CD4-positive, CD25-positive, alpha-beta regulatory T cell (primary cell): Measurements from ENCODE around the gene TMEM87A. TPM values are rescaled to one million over a fixed set of nuclear protein-coding genes. Genes with fewer than 3 reads are reported as not detected.

Source experiments
- ATAC-seq, 2 donors: fragments of 150-1000 bp; cut with Tn5 transposase; one replicate each; pipeline ENCODE4 v1.10.0; 2021; ENCODE audit warnings: low read depth in 2 of 2, moderate number of reproducible peaks in 2 of 2, moderate library complexity in 1 of 2
- DNase-seq, 3 donors: peaks; one replicate each; pipeline versions ENCODE4 v3.0.0 to v3.0.0-alpha.2; 2012 to 2022; ENCODE audit warnings: mixed read lengths in 1 of 3
- H3K27ac ChIP-seq: one replicate; pipeline ENCODE4 v1.7.0; 2013; ENCODE audit warnings: mild to moderate bottlenecking, low read length; ENCODE audit not compliant: insufficient read depth, poor library complexity, severe bottlenecking
- H3K27me3 ChIP-seq: one replicate; pipeline ENCODE4 v1.7.0; 2013; ENCODE audit warnings: low read length; ENCODE audit not compliant: control insufficient read depth, insufficient read depth
- H3K36me3 ChIP-seq: one replicate; pipeline ENCODE4 v1.7.0; 2013; ENCODE audit warnings: mild to moderate bottlenecking, low read length, moderate library complexity; ENCODE audit not compliant: control insufficient read depth, insufficient read depth
- H3K4me1 ChIP-seq: 2 replicates; pipeline ENCODE4 v1.7.0; 2013; ENCODE audit warnings: mild to moderate bottlenecking, low read length; ENCODE audit not compliant: insufficient read depth, control insufficient read depth, poor library complexity, severe bottlenecking
- H3K4me3 ChIP-seq: one replicate; pipeline ENCODE4 v1.7.0; 2013; ENCODE audit warnings: low read depth, mild to moderate bottlenecking, low read length, moderate library complexity
- H3K9me3 ChIP-seq, 2 experiments: 1 replicate in 1 of 2; 2 replicates in 1 of 2; pipeline ENCODE4 v1.7.0; 2013; ENCODE audit warnings: low read length in 2 of 2, mild to moderate bottlenecking in 1 of 2, moderate library complexity in 1 of 2; ENCODE audit not compliant: control insufficient read depth in 2 of 2
- H3K27ac Mint-ChIP-seq, 3 donors: one replicate each; pipeline ENCODE4 v1.8.0; 2020 to 2022; ENCODE audit warnings: mild to moderate bottlenecking in 3 of 3, mixed read lengths in 3 of 3, moderate library complexity in 2 of 3
- H3K27me3 Mint-ChIP-seq: one replicate; pipeline ENCODE4 v1.8.0; 2022; ENCODE audit warnings: mild to moderate bottlenecking, mixed read lengths
- H3K36me3 Mint-ChIP-seq: one replicate; pipeline ENCODE4 v1.8.0; 2020; ENCODE audit warnings: mixed read lengths
- H3K4me1 Mint-ChIP-seq, 4 donors: one replicate each; pipeline ENCODE4 v1.8.0; 2020 to 2022; ENCODE audit warnings: mixed read lengths in 4 of 4, mild to moderate bottlenecking in 1 of 4
- H3K4me3 Mint-ChIP-seq, 4 donors: one replicate each; pipeline ENCODE4 v1.8.0; 2020 to 2022; ENCODE audit warnings: mild to moderate bottlenecking in 4 of 4, mixed read lengths in 4 of 4, moderate library complexity in 3 of 4
- H3K9me3 Mint-ChIP-seq, 7 donors: one replicate each; pipeline ENCODE4 v1.8.0; 2020 to 2022; ENCODE audit warnings: mixed read lengths in 7 of 7, mild to moderate bottlenecking in 3 of 7, moderate library complexity in 2 of 7
- polyA plus RNA-seq, 4 donors: library from polyadenylated mRNA; unstranded; fragments of 300-500 nt; fragmentation: Illumina TruSeq; gene quantifications; one replicate each; pipeline ENCODE4 v1.2.3, GENCODE V29; 2021
- total RNA-seq: library from RNA; stranded (reverse); gene quantifications from one replicate; pipeline ENCODE4 v1.2.3, GENCODE V29; 2022

Gene TMEM87A
- total and polyA plus RNA-seq, 5 donors from 2014 or later, result 60.8 to 82.1 (median 68.1) TPM

GRCh38 chr15:42202653-42203052, 70.6 kb downstream of the TMEM87A start:
- Histone ChIP-seq H3K27me3 (no peaks in the 10 kb centered on the region), H3K36me3 (peaks cover 19% of the 10 kb centered on the region), H3K4me1 (peaks cover 30% of the 10 kb centered on the region), H3K27ac (no peak overlapping the region), H3K4me3 (no peak overlapping the region), H3K9me3 (no peaks in the 10 kb centered on the region)
- Mint-ChIP-seq H3K4me1 (peaks cover 43 to 64% (median 58%) of the 10 kb centered on the region in 4 donors), H3K27me3 (no peaks in the 10 kb centered on the region), H3K4me3 (peak overlapping the region in 2 of 4 donors; percentile 10 to 21), H3K9me3 (peaks cover 0 to 1% (median 0%) of the 10 kb centered on the region in 7 donors), H3K27ac (peak overlapping the region in 1 of 3 donors; percentile 65), H3K36me3 (peaks cover 18% of the 10 kb centered on the region)
- ATAC-seq (no peak), DNase-seq (no peak)

- Mint-ChIP-seq H3K4me1 (peaks cover 35 to 56% (median 49%) of the 10 kb centered on the region in 4 donors), H3K27ac (peak overlapping the region in 1 of 3 donors; percentile 25), H3K36me3 (peaks cover 20% of the 10 kb centered on the region), H3K27me3 (no peaks in the 10 kb centered on the region), H3K9me3 (peaks cover 0 to 1% (median 0%) of the 10 kb centered on the region in 7 donors), H3K4me3 (no peak overlapping the region)
- Histone ChIP-seq H3K9me3 (no peaks in the 10 kb centered on the region), H3K4me1 (peaks cover 21% of the 10 kb centered on the region), H3K27me3 (no peaks in the 10 kb centered on the region), H3K36me3 (peaks cover 25% of the 10 kb centered on the region), H3K4me3 (no peak overlapping the region), H3K27ac (no peak overlapping the region)
- DNase-seq (no peak), ATAC-seq (no peak)
Measured at GRCh38 chr15:42201801-42202200, 71.4 kb downstream of the TMEM87A start.

- Mint-ChIP-seq H3K27ac (peak overlapping the region in 2 of 3 donors; percentile 12 to 70), H3K9me3 (no peaks in the 10 kb centered on the region), H3K27me3 (no peaks in the 10 kb centered on the region), H3K36me3 (peaks cover 39% of the 10 kb centered on the region), H3K4me1 (peaks cover 16 to 52% (median 41%) of the 10 kb centered on the region in 4 donors), H3K4me3 (no peak overlapping the region)
- ATAC-seq (no peak), DNase-seq (no peak)
- Histone ChIP-seq H3K9me3 (no peaks in the 10 kb centered on the region), H3K27me3 (no peaks in the 10 kb centered on the region), H3K4me1 (peaks cover 3% of the 10 kb centered on the region), H3K4me3 (no peak overlapping the region), H3K27ac (no peak overlapping the region), H3K36me3 (peaks cover 25% of the 10 kb centered on the region)
Measured at GRCh38 chr15:42199126-42199525, 74.1 kb downstream of the TMEM87A start.

- Histone ChIP-seq H3K27me3 (no peaks in the 10 kb centered on the region), H3K27ac (no peak overlapping the region), H3K9me3 (no peaks in the 10 kb centered on the region), H3K4me1 (peaks cover 3% of the 10 kb centered on the region), H3K4me3 (no peak overlapping the region), H3K36me3 (peaks cover 25% of the 10 kb centered on the region)
- DNase-seq (no peak), ATAC-seq (no peak)
- Mint-ChIP-seq H3K9me3 (no peaks in the 10 kb centered on the region), H3K27me3 (no peaks in the 10 kb centered on the region), H3K4me3 (no peak overlapping the region), H3K27ac (no peak overlapping the region), H3K4me1 (peaks cover 17 to 52% (median 38%) of the 10 kb centered on the region in 4 donors), H3K36me3 (peaks cover 43% of the 10 kb centered on the region)
Measured at GRCh38 chr15:42198516-42198915, 74.7 kb downstream of the TMEM87A start.

- H3K4me1 ChIP-seq, result no peaks in the 10 kb centered on the region
- no peak for ATAC-seq
- H3K36me3 ChIP-seq, result peaks cover 45% of the 10 kb centered on the region
- no peak overlapping the region for H3K27ac ChIP-seq
- Mint-ChIP-seq H3K4me3 (no peak overlapping the region), H3K36me3 (peaks cover 53% of the 10 kb centered on the region), H3K27ac (no peak overlapping the region), H3K27me3 (no peaks in the 10 kb centered on the region), H3K4me1 (peaks cover 20 to 41% (median 31%) of the 10 kb centered on the region in 4 donors), H3K9me3 (no peaks in the 10 kb centered on the region)
- H3K27me3 ChIP-seq, result no peaks in the 10 kb centered on the region
- H3K4me3 ChIP-seq, result no peak overlapping the region
- no peak for DNase-seq
- H3K9me3 ChIP-seq, result no peaks in the 10 kb centered on the region
Measured at GRCh38 chr15:42194513-42194912, 78.7 kb downstream of the TMEM87A start.

GRCh38 chr15:42193383-42193782, 79.8 kb downstream of the TMEM87A start:
- Mint-ChIP-seq H3K4me3 (no peak overlapping the region), H3K9me3 (no peaks in the 10 kb centered on the region), H3K36me3 (peaks cover 52% of the 10 kb centered on the region), H3K27ac (peak overlapping the region in 2 of 3 donors; percentile 18 to 71), H3K27me3 (no peaks in the 10 kb centered on the region), H3K4me1 (peaks cover 17 to 36% (median 25%) of the 10 kb centered on the region in 4 donors)
- ATAC-seq (no peak), DNase-seq (no peak)
- Histone ChIP-seq H3K4me1 (no peaks in the 10 kb centered on the region), H3K27me3 (no peaks in the 10 kb centered on the region), H3K27ac (no peak overlapping the region), H3K36me3 (peaks cover 46% of the 10 kb centered on the region), H3K9me3 (no peaks in the 10 kb centered on the region), H3K4me3 (no peak overlapping the region)

GRCh38 chr15:42191610-42192346, 81.5 kb downstream of the TMEM87A start:
- Histone ChIP-seq H3K4me3 (no peak overlapping the region), H3K4me1 (no peaks in the 10 kb centered on the region), H3K27ac (no peak overlapping the region), H3K27me3 (no peaks in the 10 kb centered on the region), H3K9me3 (no peaks in the 10 kb centered on the region), H3K36me3 (peaks cover 52% of the 10 kb centered on the region)
- Mint-ChIP-seq H3K27ac (peak overlapping the region in 1 of 3 donors; percentile 9), H3K9me3 (no peaks in the 10 kb centered on the region), H3K36me3 (peaks cover 66% of the 10 kb centered on the region), H3K4me1 (peaks cover 17 to 36% (median 24%) of the 10 kb centered on the region in 4 donors), H3K4me3 (no peak overlapping the region), H3K27me3 (no peaks in the 10 kb centered on the region)
- DNase-seq, result no peak
- ATAC-seq, result no peak

GRCh38 chr15:42190370-42190769, 82.9 kb downstream of the TMEM87A start:
- H3K36me3 Mint-ChIP-seq, result peaks cover 59% of the 10 kb centered on the region
- H3K4me3 Mint-ChIP-seq, result no peak overlapping the region
- Histone ChIP-seq H3K27ac (no peak overlapping the region), H3K27me3 (no peaks in the 10 kb centered on the region), H3K36me3 (peaks cover 66% of the 10 kb centered on the region), H3K4me1 (no peaks in the 10 kb centered on the region), H3K4me3 (no peak overlapping the region), H3K9me3 (no peaks in the 10 kb centered on the region)
- peaks cover 15 to 26% (median 20%) of the 10 kb centered on the region in 4 donors for H3K4me1 Mint-ChIP-seq
- ATAC-seq (no peak), DNase-seq (no peak)
- no peaks in the 10 kb centered on the region for H3K9me3 Mint-ChIP-seq
- no peaks in the 10 kb centered on the region for H3K27me3 Mint-ChIP-seq
- H3K27ac Mint-ChIP-seq, result peak overlapping the region in 1 of 3 donors; percentile 56
